ENCODE measurements around the gene MPPED2.

The MPPED2 gene

DNA sequence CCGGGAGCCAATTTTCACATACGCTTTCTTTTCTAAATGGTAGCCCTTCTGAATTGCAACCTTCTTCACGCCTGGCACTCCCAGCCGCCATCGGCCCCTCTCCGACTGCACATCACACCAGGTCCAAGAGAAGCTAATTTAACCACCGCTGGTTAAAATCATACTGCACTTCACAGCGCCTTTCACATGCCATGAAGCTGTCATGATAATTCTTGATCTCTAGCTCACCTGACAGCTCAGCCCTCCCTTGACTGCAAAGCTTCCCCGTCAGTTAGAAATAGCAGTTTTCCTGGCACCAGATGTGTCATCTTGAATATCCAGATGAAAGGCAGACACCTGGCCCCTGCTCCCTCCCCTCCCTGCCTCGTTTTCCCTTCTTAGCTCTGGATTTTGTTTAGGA, 161.8 kb downstream of the MPPED2 start:
- TF ChIP-seq, protein P1, sequence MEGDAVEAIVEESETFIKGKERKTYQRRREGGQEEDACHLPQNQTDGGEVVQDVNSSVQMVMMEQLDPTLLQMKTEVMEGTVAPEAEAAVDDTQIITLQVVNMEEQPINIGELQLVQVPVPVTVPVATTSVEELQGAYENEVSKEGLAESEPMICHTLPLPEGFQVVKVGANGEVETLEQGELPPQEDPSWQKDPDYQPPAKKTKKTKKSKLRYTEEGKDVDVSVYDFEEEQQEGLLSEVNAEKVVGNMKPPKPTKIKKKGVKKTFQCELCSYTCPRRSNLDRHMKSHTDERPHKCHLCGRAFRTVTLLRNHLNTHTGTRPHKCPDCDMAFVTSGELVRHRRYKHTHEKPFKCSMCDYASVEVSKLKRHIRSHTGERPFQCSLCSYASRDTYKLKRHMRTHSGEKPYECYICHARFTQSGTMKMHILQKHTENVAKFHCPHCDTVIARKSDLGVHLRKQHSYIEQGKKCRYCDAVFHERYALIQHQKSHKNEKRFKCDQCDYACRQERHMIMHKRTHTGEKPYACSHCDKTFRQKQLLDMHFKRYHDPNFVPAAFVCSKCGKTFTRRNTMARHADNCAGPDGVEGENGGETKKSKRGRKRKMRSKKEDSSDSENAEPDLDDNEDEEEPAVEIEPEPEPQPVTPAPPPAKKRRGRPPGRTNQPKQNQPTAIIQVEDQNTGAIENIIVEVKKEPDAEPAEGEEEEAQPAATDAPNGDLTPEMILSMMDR (IDR thresholded peaks at IDR 0.05): no peak
- no peak for DNase-seq
- H3K4me3 ChIP-seq: no peak overlapping the region
- no peaks in the 10 kb centered on the region for H3K9me3 ChIP-seq
- H3K27me3 ChIP-seq: no peaks in the 10 kb centered on the region
- H3K36me3 ChIP-seq: no peaks in the 10 kb centered on the region
- H3K27ac ChIP-seq: no peak overlapping the region
- intact Hi-C loops (cut with DNase I; ENCODE audit: low total_unique reads): no loop called here
- H3K4me1 ChIP-seq: no peaks in the 10 kb centered on the region

DNA sequence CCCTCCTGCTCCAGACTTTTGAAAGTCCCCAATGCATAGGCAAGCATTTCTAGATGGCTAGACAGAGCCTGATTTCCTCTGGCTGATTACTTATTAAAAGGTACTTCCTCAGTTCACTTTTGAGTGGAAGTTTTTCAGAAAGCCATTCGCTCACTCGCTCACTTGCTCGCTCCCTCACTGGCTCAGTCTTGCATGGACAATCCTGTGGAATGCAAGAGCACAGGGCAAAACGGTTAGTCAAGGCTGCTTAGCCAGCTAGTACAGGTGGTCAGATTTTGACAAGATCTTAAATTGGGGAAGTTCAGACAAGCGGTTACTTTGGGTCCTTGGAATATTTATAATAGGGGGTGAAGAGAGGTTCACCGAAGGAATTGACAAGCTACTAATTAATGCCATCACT, 162.3 kb downstream of the MPPED2 start:
- Histone ChIP-seq H3K9me3 (no peaks in the 10 kb centered on the region), H3K27ac (no peak overlapping the region), H3K4me1 (no peaks in the 10 kb centered on the region), H3K27me3 (no peaks in the 10 kb centered on the region), H3K4me3 (no peak overlapping the region), H3K36me3 (no peaks in the 10 kb centered on the region)
- DNase-seq: no peak
- intact Hi-C loops (cut with DNase I; ENCODE audit: low total_unique reads): no loop called here
- TF ChIP-seq, protein P1 (IDR thresholded peaks at IDR 0.05): no peak

DNA sequence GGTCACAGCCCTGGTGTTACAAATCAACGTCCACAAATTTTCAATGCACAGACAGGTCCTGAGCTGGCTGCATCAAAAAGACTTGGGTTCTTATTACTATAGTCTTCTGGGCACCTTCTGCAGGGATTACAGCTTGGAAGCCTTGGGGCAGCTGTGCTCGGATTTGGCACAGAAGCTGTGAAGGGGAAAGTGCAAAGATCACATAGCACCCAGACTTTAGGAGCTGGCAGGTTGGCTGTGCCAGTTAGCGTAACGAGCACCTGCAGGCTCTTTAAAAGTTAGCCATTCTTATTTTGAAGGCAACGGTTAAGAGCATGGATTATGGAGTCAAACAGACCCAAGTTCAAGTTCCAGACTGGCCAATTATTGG, 162.9 kb downstream of the MPPED2 start:
- Histone ChIP-seq H3K27me3 (no peaks in the 10 kb centered on the region), H3K36me3 (no peaks in the 10 kb centered on the region), H3K4me3 (no peak overlapping the region), H3K27ac (no peak overlapping the region), H3K9me3 (no peaks in the 10 kb centered on the region), H3K4me1 (no peaks in the 10 kb centered on the region)
- intact Hi-C loops (cut with DNase I; ENCODE audit: low total_unique reads): no loop called here
- TF ChIP-seq, protein P1 (IDR thresholded peaks at IDR 0.05): no peak
- DNase-seq: no peak

DNA sequence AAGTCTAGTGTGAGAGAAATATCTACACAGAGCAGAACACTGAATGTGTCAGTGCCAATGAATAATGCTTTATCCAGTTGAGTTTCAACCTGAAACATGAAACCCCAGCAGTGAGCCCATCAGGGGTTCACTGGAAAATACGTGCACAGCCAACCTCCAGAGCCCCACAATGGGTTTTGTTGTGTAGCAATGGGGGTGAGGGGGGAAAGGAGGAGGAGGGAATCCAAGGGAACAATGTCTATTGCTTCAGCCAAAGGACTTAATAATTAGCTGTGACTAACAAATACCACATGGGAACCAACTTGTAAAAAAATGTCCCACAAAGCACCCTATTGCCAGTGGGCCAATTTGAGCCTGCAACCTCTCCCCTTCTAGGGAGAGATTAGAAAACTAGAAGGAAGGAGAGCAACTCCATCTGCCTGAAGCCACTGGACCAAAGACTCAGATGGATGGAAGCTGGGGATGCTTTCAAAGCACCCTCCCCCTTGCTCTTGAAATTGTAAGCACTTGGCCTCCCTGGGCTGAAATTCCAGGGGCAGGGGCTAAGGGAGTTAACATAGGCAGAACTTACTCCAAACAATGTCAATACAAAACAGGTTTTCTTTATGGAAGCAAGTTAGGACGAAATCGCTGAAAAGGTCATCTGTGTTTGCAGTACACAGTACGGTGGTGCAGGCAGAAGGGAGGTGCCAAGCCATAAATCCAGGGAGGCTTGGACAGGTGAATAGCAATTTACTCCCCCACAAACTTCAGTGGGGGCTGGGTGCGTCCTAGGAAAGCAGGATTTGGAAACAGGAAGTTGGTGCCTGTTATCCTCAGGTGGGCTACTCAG, 163.5 kb downstream of the MPPED2 start:
- no peak for DNase-seq
- TF ChIP-seq, protein P1 (IDR thresholded peaks at IDR 0.05): no peak

DNA sequence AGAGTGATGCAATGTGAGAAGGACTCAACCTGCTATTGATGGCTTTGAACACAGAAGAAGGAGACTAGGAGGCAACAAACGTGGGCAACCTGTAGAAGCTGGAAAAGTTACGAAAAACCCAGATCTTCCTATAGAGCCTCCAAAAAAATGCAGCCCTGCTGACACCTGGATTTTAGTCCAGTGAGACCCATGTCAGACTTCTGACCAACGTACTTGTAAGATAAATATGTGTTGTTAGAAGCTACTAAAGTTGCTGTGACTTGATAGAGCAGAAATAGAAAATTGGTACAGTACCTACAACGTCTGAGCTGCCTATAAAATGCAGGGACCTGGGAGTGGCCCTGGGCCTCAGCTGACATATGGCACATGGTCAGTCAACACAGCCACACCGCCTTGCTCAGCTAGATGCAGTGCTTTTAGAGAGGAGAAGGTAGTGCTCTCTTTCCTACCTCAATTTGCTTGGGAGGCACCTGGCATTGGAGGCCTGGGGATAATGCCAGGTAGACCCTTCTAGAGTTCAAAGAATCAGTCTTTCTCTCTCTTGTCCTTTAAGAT, 165.8 kb downstream of the MPPED2 start:
- Histone ChIP-seq H3K36me3 (no peaks in the 10 kb centered on the region), H3K27me3 (no peaks in the 10 kb centered on the region), H3K4me1 (no peaks in the 10 kb centered on the region), H3K4me3 (no peak overlapping the region), H3K27ac (no peak overlapping the region), H3K9me3 (no peaks in the 10 kb centered on the region)
- TF ChIP-seq, protein P1 (IDR thresholded peaks at IDR 0.05): no peak
- DNase-seq: no peak
- intact Hi-C loops (cut with DNase I; ENCODE audit: low total_unique reads): no loop called here

More for the DNA sequence above, 163.5 kb downstream of the MPPED2 start:
- no peaks in the 10 kb centered on the region for H3K27me3 ChIP-seq
- no peak overlapping the region for H3K27ac ChIP-seq
- H3K4me1 ChIP-seq: no peaks in the 10 kb centered on the region
- no peaks in the 10 kb centered on the region for H3K9me3 ChIP-seq
- H3K4me3 ChIP-seq: no peak overlapping the region
- intact Hi-C loops (cut with DNase I; ENCODE audit: low total_unique reads): no loop called here
- H3K36me3 ChIP-seq: no peaks in the 10 kb centered on the region

Data from tibial artery (tissue), 4 donors.